ENCODE results near the gene GNE.

The GNE gene

DNA sequence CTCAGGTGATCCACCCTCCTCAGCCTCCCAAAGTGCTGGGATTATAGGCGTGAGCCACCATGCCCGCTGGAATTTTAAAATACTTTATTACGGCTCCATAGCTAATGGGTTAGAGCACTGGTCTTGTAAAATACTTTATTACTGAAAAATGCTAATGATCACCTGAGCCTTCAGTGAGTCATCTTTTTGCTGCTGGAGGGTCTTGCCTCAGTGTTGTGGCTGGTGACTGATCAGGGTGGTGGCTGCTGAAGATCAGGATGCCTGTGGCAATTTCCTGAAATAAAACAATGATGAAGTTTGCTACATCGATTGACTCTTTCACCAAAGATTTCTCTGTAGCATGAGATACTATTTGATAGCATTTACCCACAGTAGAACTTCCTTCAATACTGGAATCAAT is 26.0 kb upstream of the GNE start:
- no peak overlapping the region for H3K27ac ChIP-seq (ENCODE audit: low read depth, low read length, poor library complexity, severe bottlenecking)
- H4K20me1 ChIP-seq (ENCODE audit: insufficient read depth, low read length): no peaks in the 10 kb centered on the region
- H3K9ac ChIP-seq (ENCODE audit: low read length): no peak overlapping the region

DNA sequence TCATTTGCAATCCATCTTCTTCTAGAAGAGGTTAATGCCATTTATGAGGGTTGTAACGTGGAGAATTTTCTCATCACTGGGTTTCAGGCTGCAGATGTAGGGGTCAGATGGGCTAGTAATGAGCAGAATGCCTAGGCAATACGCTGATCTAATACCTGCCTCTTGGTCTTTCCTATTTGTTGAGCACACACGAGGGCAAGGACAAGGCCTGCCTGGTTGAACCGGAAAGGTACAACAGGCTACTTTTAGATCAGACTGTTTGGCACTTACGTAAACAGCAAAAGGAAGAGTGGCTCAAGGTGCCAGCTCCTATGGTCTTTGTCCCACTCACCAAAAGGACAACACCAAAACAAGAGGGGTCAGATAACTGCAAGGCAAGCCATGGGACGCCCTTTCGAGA is 24.0 kb upstream of the GNE start:
- no peaks in the 10 kb centered on the region for H3K9me3 ChIP-seq (ENCODE audit: low read length)
- no peaks in the 10 kb centered on the region for H3K4me1 ChIP-seq (ENCODE audit: insufficient read depth, low read length, severe bottlenecking)
- TF ChIP-seq, protein P1, sequence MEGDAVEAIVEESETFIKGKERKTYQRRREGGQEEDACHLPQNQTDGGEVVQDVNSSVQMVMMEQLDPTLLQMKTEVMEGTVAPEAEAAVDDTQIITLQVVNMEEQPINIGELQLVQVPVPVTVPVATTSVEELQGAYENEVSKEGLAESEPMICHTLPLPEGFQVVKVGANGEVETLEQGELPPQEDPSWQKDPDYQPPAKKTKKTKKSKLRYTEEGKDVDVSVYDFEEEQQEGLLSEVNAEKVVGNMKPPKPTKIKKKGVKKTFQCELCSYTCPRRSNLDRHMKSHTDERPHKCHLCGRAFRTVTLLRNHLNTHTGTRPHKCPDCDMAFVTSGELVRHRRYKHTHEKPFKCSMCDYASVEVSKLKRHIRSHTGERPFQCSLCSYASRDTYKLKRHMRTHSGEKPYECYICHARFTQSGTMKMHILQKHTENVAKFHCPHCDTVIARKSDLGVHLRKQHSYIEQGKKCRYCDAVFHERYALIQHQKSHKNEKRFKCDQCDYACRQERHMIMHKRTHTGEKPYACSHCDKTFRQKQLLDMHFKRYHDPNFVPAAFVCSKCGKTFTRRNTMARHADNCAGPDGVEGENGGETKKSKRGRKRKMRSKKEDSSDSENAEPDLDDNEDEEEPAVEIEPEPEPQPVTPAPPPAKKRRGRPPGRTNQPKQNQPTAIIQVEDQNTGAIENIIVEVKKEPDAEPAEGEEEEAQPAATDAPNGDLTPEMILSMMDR (IDR thresholded peaks at IDR 0.05; ENCODE audit: low read length): no peak
- no peak for TF ChIP-seq EZH2 (IDR thresholded peaks at IDR 0.05; ENCODE audit: borderline replicate concordance, low read length)
- no peaks in the 10 kb centered on the region for H3F3A ChIP-seq (ENCODE audit: insufficient read depth, low read length)
- no peak overlapping the region for H3K27ac ChIP-seq (ENCODE audit: low read depth, low read length, poor library complexity, severe bottlenecking)
- H3K79me2 ChIP-seq (ENCODE audit: insufficient read depth, low read length): no peaks in the 10 kb centered on the region
- no peaks in the 10 kb centered on the region for H4K20me1 ChIP-seq (ENCODE audit: insufficient read depth, low read length)
- no peak overlapping the region for H2AFZ ChIP-seq (ENCODE audit: low read length)
- H3K9me2 ChIP-seq (ENCODE audit: low read depth, low read length): no peaks in the 10 kb centered on the region
- no peak overlapping the region for H3K9ac ChIP-seq (ENCODE audit: low read length)
- H3K36me3 ChIP-seq (ENCODE audit: insufficient read depth, low read length): no peaks in the 10 kb centered on the region
- no peak overlapping the region for H3K4me2 ChIP-seq (ENCODE audit: low read length)
- no peaks in the 10 kb centered on the region for H3K27me3 ChIP-seq (ENCODE audit: insufficient read depth, low read length)
- H3K4me3 ChIP-seq (ENCODE audit: low read depth, low read length, poor library complexity, severe bottlenecking): no peak overlapping the region

More for the DNA sequence above, 26.0 kb upstream of the GNE start:
- no peaks in the 10 kb centered on the region for H3K27me3 ChIP-seq (ENCODE audit: insufficient read depth, low read length)
- H3K79me2 ChIP-seq (ENCODE audit: insufficient read depth, low read length): no peaks in the 10 kb centered on the region
- no peaks in the 10 kb centered on the region for H3F3A ChIP-seq (ENCODE audit: insufficient read depth, low read length)
- H3K36me3 ChIP-seq (ENCODE audit: insufficient read depth, low read length): no peaks in the 10 kb centered on the region
- TF ChIP-seq, protein P1 (IDR thresholded peaks at IDR 0.05; ENCODE audit: low read length): no peak
- TF ChIP-seq EZH2 (IDR thresholded peaks at IDR 0.05; ENCODE audit: borderline replicate concordance, low read length): no peak
- no peak overlapping the region for H3K4me2 ChIP-seq (ENCODE audit: low read length)
- no peaks in the 10 kb centered on the region for H3K9me2 ChIP-seq (ENCODE audit: low read depth, low read length)
- no peak overlapping the region for H3K4me3 ChIP-seq (ENCODE audit: low read depth, low read length, poor library complexity, severe bottlenecking)
- no peaks in the 10 kb centered on the region for H3K9me3 ChIP-seq (ENCODE audit: low read length)
- no peaks in the 10 kb centered on the region for H3K4me1 ChIP-seq (ENCODE audit: insufficient read depth, low read length, severe bottlenecking)
- H2AFZ ChIP-seq (ENCODE audit: low read length): no peak overlapping the region

DNA sequence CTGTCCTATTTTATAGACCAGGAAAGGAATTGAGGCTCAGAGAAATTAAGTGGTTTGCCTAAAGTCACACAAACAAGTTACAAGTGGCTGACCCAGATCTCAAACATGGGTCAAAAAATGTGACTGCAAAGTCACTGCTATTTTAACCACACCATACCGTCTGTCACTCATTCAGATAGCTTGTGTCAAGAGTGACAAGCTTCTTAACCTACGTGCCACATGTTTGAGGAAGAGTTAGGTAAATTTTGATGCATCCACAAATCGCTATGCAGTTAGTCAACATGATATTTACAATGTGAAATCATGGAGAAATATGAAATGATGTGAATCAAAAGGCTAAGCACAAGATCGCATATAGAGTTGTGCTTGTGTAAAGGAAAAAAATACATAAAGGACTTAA is 22.7 kb upstream of the GNE start:
- no peaks in the 10 kb centered on the region for H3K27me3 ChIP-seq (ENCODE audit: insufficient read depth, low read length)
- H3K9me2 ChIP-seq (ENCODE audit: low read depth, low read length): no peaks in the 10 kb centered on the region
- no peak overlapping the region for H3K4me2 ChIP-seq (ENCODE audit: low read length)
- H3F3A ChIP-seq (ENCODE audit: insufficient read depth, low read length): no peaks in the 10 kb centered on the region
- no peaks in the 10 kb centered on the region for H3K4me1 ChIP-seq (ENCODE audit: insufficient read depth, low read length, severe bottlenecking)
- no peak overlapping the region for H2AFZ ChIP-seq (ENCODE audit: low read length)
- no peak overlapping the region for H3K27ac ChIP-seq (ENCODE audit: low read depth, low read length, poor library complexity, severe bottlenecking)
- H3K79me2 ChIP-seq (ENCODE audit: insufficient read depth, low read length): no peaks in the 10 kb centered on the region
- no peaks in the 10 kb centered on the region for H3K36me3 ChIP-seq (ENCODE audit: insufficient read depth, low read length)
- no peak for TF ChIP-seq EZH2 (IDR thresholded peaks at IDR 0.05; ENCODE audit: borderline replicate concordance, low read length)
- TF ChIP-seq, protein P1 (IDR thresholded peaks at IDR 0.05; ENCODE audit: low read length): no peak
- no peaks in the 10 kb centered on the region for H4K20me1 ChIP-seq (ENCODE audit: insufficient read depth, low read length)
- no peak overlapping the region for H3K4me3 ChIP-seq (ENCODE audit: low read depth, low read length, poor library complexity, severe bottlenecking)
- no peaks in the 10 kb centered on the region for H3K9me3 ChIP-seq (ENCODE audit: low read length)
- no peak overlapping the region for H3K9ac ChIP-seq (ENCODE audit: low read length)

Measured in OCI-LY1 (cell line).